CD14-positive monocyte (primary cell): Measurements from ENCODE around the gene BAHCC1. TPM values are rescaled to one million over a fixed set of nuclear protein-coding genes. Genes with fewer than 3 reads are reported as not detected.

ENCODE experiments used
- DNase-seq, 3 donors: peaks; one replicate each; pipeline ENCODE4 v3.0.0-alpha.2; 2011 to 2022
- H2AFZ ChIP-seq: 2 replicates; pipeline ENCODE4 v1.6.0; 2012; ENCODE audit warnings: mild to moderate bottlenecking, low read depth, low read length, inconsistent platforms; ENCODE audit not compliant: insufficient read depth, poor library complexity, severe bottlenecking
- H3K27ac ChIP-seq, 2 donors: 1 replicate in 1 of 2; 2 replicates in 1 of 2; pipeline ENCODE4 v1.5.1; 2012 to 2013; ENCODE audit warnings: low read length in 2 of 2, control low read depth in 1 of 2, inconsistent platforms in 1 of 2, low read depth in 1 of 2, mild to moderate bottlenecking in 1 of 2
- H3K27me3 ChIP-seq, 2 donors: one replicate each; pipeline versions ENCODE4 v1.6.0 to v1.6.1; 2011 to 2013; ENCODE audit warnings: low read length in 2 of 2; ENCODE audit not compliant: control insufficient read depth in 2 of 2, insufficient read depth in 2 of 2
- H3K36me3 ChIP-seq, 2 donors: replicated peaks in 1 of 2; 1 replicate in 1 of 2; 2 replicates in 1 of 2; pipeline versions ENCODE4 v1.5.1 to v1.6.1; 2012 to 2013; ENCODE audit warnings: low read length in 2 of 2, control low read depth in 1 of 2, inconsistent platforms in 1 of 2, mild to moderate bottlenecking in 1 of 2; ENCODE audit not compliant: insufficient read depth in 2 of 2, control insufficient read depth in 1 of 2
- H3K4me1 ChIP-seq, 2 donors: 1 replicate in 1 of 2; 2 replicates in 1 of 2; pipeline versions ENCODE4 v1.5.1 to v1.6.1; 2012 to 2013; ENCODE audit warnings: low read length in 2 of 2, control low read depth in 1 of 2, inconsistent platforms in 1 of 2, mild to moderate bottlenecking in 1 of 2, moderate library complexity in 1 of 2; ENCODE audit not compliant: insufficient read depth in 2 of 2, control insufficient read depth in 1 of 2
- H3K4me2 ChIP-seq: replicated peaks from 2 replicates; pipeline ENCODE3; 2012; ENCODE audit warnings: low read length, moderate library complexity, mild to moderate bottlenecking; ENCODE audit not compliant: poor library complexity, severe bottlenecking; ENCODE audit errors: extremely low read depth
- H3K4me3 ChIP-seq, 3 experiments: fragments of 200-600 bp in 1 of 3; sonication (generic) in 1 of 3; replicated peaks in 1 of 3; 1 replicate in 2 of 3; 2 replicates in 1 of 3; pipeline ENCODE4 v1.5.1; 2011 to 2013; ENCODE audit warnings: low read length in 3 of 3, mild to moderate bottlenecking in 3 of 3, control low read depth in 2 of 3, low read depth in 2 of 3, inconsistent platforms in 1 of 3, moderate library complexity in 1 of 3
- H3K79me2 ChIP-seq: 2 replicates; pipeline ENCODE4 v1.6.0; 2012; ENCODE audit warnings: mild to moderate bottlenecking, control low read depth, inconsistent platforms, low read length, moderate library complexity; ENCODE audit not compliant: insufficient read depth
- H3K9ac ChIP-seq: 2 replicates; pipeline ENCODE4 v1.6.0; 2017; ENCODE audit warnings: low read length, mild to moderate bottlenecking; ENCODE audit not compliant: insufficient read depth, poor library complexity, severe bottlenecking
- H3K9me3 ChIP-seq, 2 donors: replicated peaks in 1 of 2; 1 replicate in 1 of 2; 2 replicates in 1 of 2; pipeline versions ENCODE4 v1.5.1 to v1.6.1; 2012 to 2013; ENCODE audit warnings: low read length in 2 of 2, control low read depth in 1 of 2; ENCODE audit not compliant: control insufficient read depth in 1 of 2, insufficient read depth in 1 of 2
- H4K20me1 ChIP-seq: 2 replicates; pipeline ENCODE4 v1.6.0; 2012; ENCODE audit warnings: mild to moderate bottlenecking, low read length, control low read depth, moderate library complexity; ENCODE audit not compliant: insufficient read depth
- H3K27ac Mint-ChIP-seq, 7 donors: one replicate each; pipeline ENCODE4 v1.8.0; 2020; ENCODE audit warnings: mild to moderate bottlenecking in 7 of 7, mixed read lengths in 7 of 7, moderate library complexity in 6 of 7, inconsistent platforms in 2 of 7
- H3K27me3 Mint-ChIP-seq, 3 donors: one replicate each; pipeline ENCODE4 v1.8.0; 2021 to 2022; ENCODE audit warnings: low read depth in 3 of 3, mild to moderate bottlenecking in 3 of 3, mixed read lengths in 3 of 3, moderate library complexity in 3 of 3, inconsistent platforms in 1 of 3
- H3K36me3 Mint-ChIP-seq, 2 donors: one replicate each; pipeline ENCODE4 v1.8.0; 2020; ENCODE audit warnings: mixed read lengths in 2 of 2, inconsistent platforms in 1 of 2, mild to moderate bottlenecking in 1 of 2
- H3K4me1 Mint-ChIP-seq: one replicate; pipeline ENCODE4 v1.8.0; 2020; ENCODE audit warnings: mild to moderate bottlenecking, mixed read lengths
- H3K4me3 Mint-ChIP-seq, 2 donors: one replicate each; pipeline ENCODE4 v1.8.0; 2020; ENCODE audit warnings: mild to moderate bottlenecking in 2 of 2, mixed read lengths in 2 of 2, moderate library complexity in 1 of 2
- H3K9me3 Mint-ChIP-seq, 7 donors: one replicate each; pipeline ENCODE4 v1.8.0; 2020 to 2022; ENCODE audit warnings: mixed read lengths in 7 of 7, mild to moderate bottlenecking in 6 of 7, moderate library complexity in 6 of 7, inconsistent platforms in 2 of 7
- WGBS: methylation state at CpG from one replicate; pipeline ENCODE4 v1.1.5; 2013; ENCODE audit warnings: missing lambda C conversion rate; ENCODE audit not compliant: insufficient coverage; 5-methylcytosine and 5-hydroxymethylcytosine counted together
- intact Hi-C, 2 donors: fragments of 100-400 bp; cut with micrococcal nuclease; formaldehyde crosslinking; loops; one replicate each; pipeline versions ENCODE4 v1.15.0 to v1.15.1; 2023
- polyA plus RNA-seq, 3 donors: library from polyadenylated mRNA; depleted of rRNA in 1 of 3; unstranded in 2 of 3; stranded (reverse) in 1 of 3; fragments of 300-500 nt in 2 of 3; fragments of >200 nt in 1 of 3; fragmentation: Illumina TruSeq in 2 of 3; gene quantifications; 1 replicate in 2 of 3; 2 replicates in 1 of 3; pipeline ENCODE4 v1.2.3, GENCODE V29; 2012 to 2021
- TF ChIP-seq, protein P1 (sequence below): fragments of 200-600 bp; IDR thresholded peaks from one replicate; pipeline ENCODE4 v1.8.0; 2022; ENCODE audit warnings: antibody characterized with exemption, mild to moderate bottlenecking

Gene BAHCC1
- polyA plus RNA-seq, 3 donors: 0.11 to 8.8 (median 0.27) TPM

GRCh38 chr17:81391293-81391935 is 3.8 kb upstream of the BAHCC1 start:
- intact Hi-C loops: loop anchor here (5.0 to 10.0 kb wide), 3 partner anchors 84 to 107 kb away; no protein-coding TSS in a partner anchor
- Mint-ChIP-seq H3K27me3 (peaks cover under 1 to 20% (median 4%) of the 10 kb centered on the region in 3 donors), H3K9me3 (peaks cover 0 to 2% (median 0%) of the 10 kb centered on the region in 7 donors), H3K4me3 (peak overlapping the region; percentile 77 to 84), H3K4me1 (peaks cover 55% of the 10 kb centered on the region), H3K27ac (peak overlapping the region in 3 of 7 donors; percentile 16 to 66 (median 53)), H3K36me3 (peaks cover 11 to 13% of the 10 kb centered on the region in 2 donors)
- Histone ChIP-seq H3K27ac (no peak overlapping the region), H3K4me2 (peak overlapping the region; percentile 84), H3K79me2 (peaks cover 61% of the 10 kb centered on the region), H4K20me1 (peaks cover 45% of the 10 kb centered on the region), H3K27me3 (no peaks in the 10 kb centered on the region), H3K9ac (no peak overlapping the region), H3K4me3 (peak overlapping the region in 1 of 3 experiments; percentile 93), H2AFZ (no peak overlapping the region), H3K9me3 (no peaks in the 10 kb centered on the region), H3K4me1 (peaks cover 46 to 84% of the 10 kb centered on the region in 2 donors), H3K36me3 (peaks cover 0 to 4% of the 10 kb centered on the region in 2 donors)
- no peak for DNase-seq
- TF ChIP-seq, protein P1, sequence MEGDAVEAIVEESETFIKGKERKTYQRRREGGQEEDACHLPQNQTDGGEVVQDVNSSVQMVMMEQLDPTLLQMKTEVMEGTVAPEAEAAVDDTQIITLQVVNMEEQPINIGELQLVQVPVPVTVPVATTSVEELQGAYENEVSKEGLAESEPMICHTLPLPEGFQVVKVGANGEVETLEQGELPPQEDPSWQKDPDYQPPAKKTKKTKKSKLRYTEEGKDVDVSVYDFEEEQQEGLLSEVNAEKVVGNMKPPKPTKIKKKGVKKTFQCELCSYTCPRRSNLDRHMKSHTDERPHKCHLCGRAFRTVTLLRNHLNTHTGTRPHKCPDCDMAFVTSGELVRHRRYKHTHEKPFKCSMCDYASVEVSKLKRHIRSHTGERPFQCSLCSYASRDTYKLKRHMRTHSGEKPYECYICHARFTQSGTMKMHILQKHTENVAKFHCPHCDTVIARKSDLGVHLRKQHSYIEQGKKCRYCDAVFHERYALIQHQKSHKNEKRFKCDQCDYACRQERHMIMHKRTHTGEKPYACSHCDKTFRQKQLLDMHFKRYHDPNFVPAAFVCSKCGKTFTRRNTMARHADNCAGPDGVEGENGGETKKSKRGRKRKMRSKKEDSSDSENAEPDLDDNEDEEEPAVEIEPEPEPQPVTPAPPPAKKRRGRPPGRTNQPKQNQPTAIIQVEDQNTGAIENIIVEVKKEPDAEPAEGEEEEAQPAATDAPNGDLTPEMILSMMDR: no peak
- WGBS: 93% methylated on average over 8 of the region's 10 CpGs

DNA sequence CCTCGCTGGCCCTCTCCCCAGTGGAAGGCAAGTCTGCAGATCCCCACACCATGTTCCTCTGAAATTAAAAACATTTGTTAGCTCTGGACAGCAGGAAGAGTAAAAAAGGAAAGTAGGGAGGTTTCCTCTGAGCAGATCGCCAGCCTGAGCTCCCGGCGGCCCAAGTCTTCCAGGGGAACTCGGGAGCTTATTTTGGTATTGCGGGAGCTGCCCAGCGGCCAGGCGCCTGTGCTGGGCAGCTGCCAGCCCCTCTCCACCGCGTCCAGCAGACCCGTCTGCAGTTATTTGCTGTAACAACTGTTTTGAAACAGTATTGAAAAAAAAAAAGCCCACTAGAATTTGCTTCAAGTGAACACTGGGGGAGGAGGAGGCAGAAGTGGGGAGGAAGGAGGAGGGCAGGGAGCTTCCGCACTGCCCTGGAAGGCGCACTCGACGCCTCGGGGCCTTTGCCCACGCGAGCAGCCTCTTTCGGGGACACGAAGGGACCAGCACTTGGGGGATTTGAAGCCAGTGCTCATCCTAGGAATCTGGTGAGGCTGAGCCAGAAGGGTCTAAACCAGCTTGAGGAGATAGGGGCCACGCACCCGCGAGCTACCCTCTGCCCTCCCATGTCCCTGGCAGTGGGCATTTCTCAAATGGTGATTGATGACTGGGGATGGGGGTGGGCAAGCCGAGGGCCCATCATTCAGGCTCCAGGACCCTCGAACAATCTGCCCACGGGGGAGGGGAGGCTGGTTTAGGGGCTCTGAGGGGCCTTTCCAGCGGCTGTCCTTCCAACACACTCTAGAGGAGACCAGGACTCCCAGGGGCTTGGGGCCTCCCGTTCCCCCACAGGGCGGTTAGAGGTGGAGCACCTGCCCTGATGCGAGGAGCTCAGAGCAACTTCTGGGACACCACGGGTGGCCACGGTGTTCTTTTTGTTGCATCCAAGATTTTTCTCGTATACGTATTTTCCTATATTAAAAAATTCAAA is 3.0 kb upstream of the BAHCC1 start:
- H3K9me3 Mint-ChIP-seq: peaks cover 0 to 2% (median 0%) of the 10 kb centered on the region in 7 donors
- peak overlapping the region; percentile 80 for H3K9ac ChIP-seq
- peaks cover 0 to 19% (median 4%) of the 10 kb centered on the region in 3 donors for H3K27me3 Mint-ChIP-seq

More for the DNA sequence above, 3.0 kb upstream of the BAHCC1 start:
- TF ChIP-seq, protein P1: no peak
- intact Hi-C loops: loop anchor here (5.0 to 10.0 kb wide), 3 partner anchors 85 to 107 kb away; no protein-coding TSS in a partner anchor
- H3K4me1 Mint-ChIP-seq: peaks cover 54% of the 10 kb centered on the region
- peaks cover 47 to 88% of the 10 kb centered on the region in 2 donors for H3K4me1 ChIP-seq
- H2AFZ ChIP-seq: peak overlapping the region; percentile 13
- H3K79me2 ChIP-seq: peaks cover 69% of the 10 kb centered on the region
- H3K4me3 ChIP-seq: peak overlapping the region; percentile 46 to 93 (median 52)
- peaks cover 11 to 13% of the 10 kb centered on the region in 2 donors for H3K36me3 Mint-ChIP-seq
- peak overlapping the region; percentile 28 to 83 (median 75) for H3K27ac Mint-ChIP-seq
- peaks cover 0 to 4% of the 10 kb centered on the region in 2 donors for H3K36me3 ChIP-seq
- peak overlapping the region; percentile 7 to 82 for H3K27ac ChIP-seq
- H3K9me3 ChIP-seq: no peaks in the 10 kb centered on the region
- H4K20me1 ChIP-seq: peaks cover 45% of the 10 kb centered on the region
- H3K4me2 ChIP-seq: peak overlapping the region; percentile 84
- no peak for DNase-seq
- no peaks in the 10 kb centered on the region for H3K27me3 ChIP-seq
- peak overlapping the region; percentile 77 to 84 for H3K4me3 Mint-ChIP-seq
- 21% methylated on average over 22 of the region's 34 CpGs for WGBS
